GM23338 (cell line): ENCODE measurements around the gene SLX4. TPM values are rescaled to one million over a fixed set of nuclear protein-coding genes. Genes with fewer than 3 reads are reported as not detected.

Experiments
- ATAC-seq: fragments of 200-7000 bp; cut with Tn5 transposase; 3 replicates; pipeline ENCODE4 v1.9.1; 2020
- DNase-seq: peaks from one replicate; pipeline ENCODE4 v3.0.0-alpha.2; 2015; ENCODE audit warnings: low spot score
- H2AFZ ChIP-seq: fragments of 200-600 bp; sonication (generic); 2 replicates; pipeline ENCODE4 v1.8.0; 2016; ENCODE audit warnings: antibody characterized with exemption, mild to moderate bottlenecking, moderate library complexity
- H3F3A ChIP-seq: fragments of 200-600 bp; sonication (generic); replicated peaks from 2 replicates; pipeline ENCODE4 v1.8.0; 2017; ENCODE audit warnings: antibody characterized with exemption, mixed run types, low read depth
- H3K27ac ChIP-seq: fragments of 200-600 bp; sonication (generic); 2 replicates; pipeline ENCODE4 v1.6.1; 2016; ENCODE audit warnings: low read depth
- H3K27me3 ChIP-seq: fragments of 200-600 bp; sonication (generic); 2 replicates; pipeline ENCODE4 v1.8.0; 2016; ENCODE audit warnings: mild to moderate bottlenecking, mixed run types, moderate library complexity; ENCODE audit not compliant: insufficient read depth
- H3K36me3 ChIP-seq: fragments of 200-600 bp; sonication (generic); 2 replicates; pipeline ENCODE4 v1.8.0; 2016; ENCODE audit warnings: mild to moderate bottlenecking; ENCODE audit not compliant: insufficient read depth
- H3K4me1 ChIP-seq: fragments of 200-600 bp; sonication (generic); 2 replicates; pipeline ENCODE4 v1.8.0; 2016; ENCODE audit warnings: mild to moderate bottlenecking, moderate library complexity; ENCODE audit not compliant: insufficient read depth
- H3K4me2 ChIP-seq: fragments of 200-600 bp; sonication (generic); 2 replicates; pipeline ENCODE4 v1.7.1; 2017; ENCODE audit warnings: mixed run types
- H3K4me3 ChIP-seq: fragments of 200-600 bp; sonication (generic); 2 replicates; pipeline ENCODE4 v1.6.1; 2016; ENCODE audit warnings: mixed run types
- H3K79me2 ChIP-seq: fragments of 200-600 bp; sonication (generic); replicated peaks from 2 replicates; pipeline ENCODE4 v1.8.0; 2017; ENCODE audit warnings: mild to moderate bottlenecking; ENCODE audit not compliant: insufficient read depth
- H3K9me2 ChIP-seq: fragments of 200-600 bp; sonication (generic); 2 replicates; pipeline ENCODE4 v1.8.0; 2017; ENCODE audit not compliant: insufficient read depth
- H4K20me1 ChIP-seq: fragments of 200-600 bp; sonication (generic); replicated peaks from 2 replicates; pipeline ENCODE4 v1.8.0; 2017; ENCODE audit warnings: mild to moderate bottlenecking; ENCODE audit not compliant: insufficient read depth
- H3K27ac Mint-ChIP-seq: 2 replicates; pipeline ENCODE4 v1.8.0; 2020; ENCODE audit warnings: inconsistent platforms, mild to moderate bottlenecking, moderate library complexity, mixed read lengths
- H3K27me3 Mint-ChIP-seq: 3 replicates; pipeline ENCODE4 v1.8.0; 2022; ENCODE audit warnings: low read depth, mild to moderate bottlenecking, moderate library complexity, mixed read lengths, inconsistent platforms; ENCODE audit not compliant: insufficient read depth, poor library complexity
- H3K36me3 Mint-ChIP-seq: 3 replicates; pipeline ENCODE4 v1.8.0; 2021; ENCODE audit warnings: low read depth, mild to moderate bottlenecking, inconsistent platforms, moderate library complexity, mixed read lengths
- H3K4me1 Mint-ChIP-seq: 3 replicates; pipeline ENCODE4 v1.8.0; 2020; ENCODE audit warnings: mild to moderate bottlenecking, inconsistent platforms, mixed read lengths
- H3K4me3 Mint-ChIP-seq: 3 replicates; pipeline ENCODE4 v1.8.0; 2021; ENCODE audit warnings: moderate library complexity, mild to moderate bottlenecking, inconsistent platforms, mixed read lengths
- H3K9me3 Mint-ChIP-seq: 3 replicates; pipeline ENCODE4 v1.8.0; 2020; ENCODE audit warnings: moderate library complexity, mild to moderate bottlenecking, inconsistent platforms, mixed read lengths
- CTCF ChIP-seq, 2 experiments: fragments of 200-600 bp in 1 of 2; sonication (generic) in 1 of 2; conservative IDR thresholded peaks; 2 replicates each; pipeline versions ENCODE4 v1.5.1 to v1.6.1; 2016 to 2017; ENCODE audit warnings: antibody characterized with exemption in 2 of 2, low read depth in 2 of 2, mild to moderate bottlenecking in 2 of 2, moderate library complexity in 1 of 2
- ETS1 ChIP-seq: IDR thresholded peaks from 2 replicates; pipeline ENCODE4 v1.6.1; 2016; ENCODE audit warnings: antibody characterized with exemption
- EZH2phosphoT487 ChIP-seq: fragments of 200-600 bp; sonication (generic); IDR thresholded peaks from one replicate; pipeline ENCODE4 v1.8.1; 2018; ENCODE audit warnings: antibody characterized with exemption; ENCODE audit not compliant: unreplicated experiment
- JUNB ChIP-seq: IDR thresholded peaks from one replicate; pipeline ENCODE4 v1.6.1; 2016; ENCODE audit warnings: antibody characterized with exemption; ENCODE audit not compliant: unreplicated experiment
- NANOG ChIP-seq: IDR thresholded peaks from 2 replicates; pipeline ENCODE4 v1.6.1; 2016; ENCODE audit warnings: antibody characterized with exemption, borderline replicate concordance
- POLR2AphosphoS5 ChIP-seq: IDR thresholded peaks from 2 replicates; pipeline ENCODE4 v1.6.1; 2016; ENCODE audit warnings: antibody characterized with exemption, low read depth
- REST ChIP-seq: IDR thresholded peaks from one replicate; pipeline ENCODE4 v1.6.1; 2018; ENCODE audit warnings: antibody characterized with exemption; ENCODE audit not compliant: unreplicated experiment
- ZNF331 ChIP-seq: fragments of 250-450 bp; sonication (Bioruptor Pico); IDR thresholded peaks from 2 replicates; pipeline ENCODE4 v1.5.0; 2020; ENCODE audit warnings: low read depth, mild to moderate bottlenecking, moderate library complexity
- ZNF462 ChIP-seq: fragments of 250-450 bp; sonication (Bioruptor Pico); IDR thresholded peaks from 2 replicates; pipeline ENCODE4 v1.5.0; 2020; ENCODE audit warnings: mild to moderate bottlenecking, moderate library complexity
- polyA plus RNA-seq: library from polyadenylated mRNA; unstranded; fragments of >200 nt; fragmentation: Nextera tagmentation; extraction: Ambion mirVana; gene quantifications from 2 replicates; pipeline ENCODE4 v1.2.1, GENCODE V29; 2016
- total RNA-seq: library from RNA; depleted of rRNA; stranded (reverse); fragments of >200 nt; shearing (Covaris generic); gene quantifications from 2 replicates; pipeline ENCODE4 v1.2.3, GENCODE V29; 2014

Gene SLX4
- total and polyA plus RNA-seq, 2 experiments from 2014 or later: 3.0 to 15.2 TPM

GRCh38 chr16:3599922-3600321, 11.5 kb downstream of the SLX4 start:
- H3K27ac Mint-ChIP-seq: no peak overlapping the region
- ATAC-seq (no peak), DNase-seq (no peak)
- H3K27ac ChIP-seq: no peak overlapping the region
- peaks cover 5% of the 10 kb centered on the region for H3K27me3 Mint-ChIP-seq
- peaks cover 75% of the 10 kb centered on the region for H3K36me3 Mint-ChIP-seq
- TF ChIP-seq CTCF (conservative IDR thresholded peaks at IDR 0.05; ENCODE audit: low read depth in 2 of 2) (no peak), JUNB (no peak)
- no peaks in the 10 kb centered on the region for H4K20me1 ChIP-seq
- H3K4me3 ChIP-seq: no peak overlapping the region
- H3K79me2 ChIP-seq: no peaks in the 10 kb centered on the region
- H3K9me2 ChIP-seq: no peaks in the 10 kb centered on the region
- H3F3A ChIP-seq: no peaks in the 10 kb centered on the region
- H3K36me3 ChIP-seq: peaks cover 15% of the 10 kb centered on the region
- H3K4me3 Mint-ChIP-seq: no peak overlapping the region
- no peaks in the 10 kb centered on the region for H3K4me1 ChIP-seq
- no peak overlapping the region for H2AFZ ChIP-seq
- H3K27me3 ChIP-seq: no peaks in the 10 kb centered on the region
- H3K9me3 Mint-ChIP-seq: peaks cover 30% of the 10 kb centered on the region
- no peaks in the 10 kb centered on the region; the same call in 2 of the 3 replicates for H3K4me1 Mint-ChIP-seq
- no peak overlapping the region for H3K4me2 ChIP-seq

- Histone ChIP-seq H3K79me2 (no peaks in the 10 kb centered on the region), H3K9me2 (no peaks in the 10 kb centered on the region), H3K4me2 (no peak overlapping the region), H3K4me3 (no peak overlapping the region), H4K20me1 (no peaks in the 10 kb centered on the region), H3K4me1 (no peaks in the 10 kb centered on the region), H3K27me3 (no peaks in the 10 kb centered on the region), H3F3A (no peaks in the 10 kb centered on the region), H3K36me3 (peaks cover 12% of the 10 kb centered on the region), H2AFZ (no peak overlapping the region), H3K27ac (no peak overlapping the region)
- H3K27me3 Mint-ChIP-seq: peaks cover 5% of the 10 kb centered on the region
- H3K4me3 Mint-ChIP-seq: no peak overlapping the region
- no peak for DNase-seq
- H3K9me3 Mint-ChIP-seq: peaks cover 30% of the 10 kb centered on the region
- no peak overlapping the region for H3K27ac Mint-ChIP-seq
- peaks cover 74% of the 10 kb centered on the region for H3K36me3 Mint-ChIP-seq
- no peak for ATAC-seq
- no peaks in the 10 kb centered on the region; the same call in 2 of the 3 replicates for H3K4me1 Mint-ChIP-seq
- TF ChIP-seq ZNF331 (no peak), POLR2AphosphoS5 (no peak), REST (no peak), ZNF462 (no peak), JUNB (no peak), NANOG (no peak), EZH2phosphoT487 (no peak), ETS1 (no peak)
Observed at GRCh38 chr16:3599121-3599520, 12.3 kb downstream of the SLX4 start.
